ACHN (cell line): ENCODE measurements around the gene MAML1.
"Not testable (repeated sequence)": the region's sequence is repeated elsewhere in the genome, so short reads cannot be mapped to it uniquely, and the experiment has no call there.

Experiments used
- DNase-seq: peaks from one replicate; pipeline ENCODE4 v3.0.0-alpha.2; 2015
- in situ Hi-C: cut with HindIII; loops from 2 replicates; pipeline ENCODE4 v1.10.0; 2017; ENCODE audit warnings: low sequenced_read_pairs, low pct_ligation_motif_present, low pct_unique_long_range_greater_than_20kb

Gene MAML1

GRCh38 chr5:179730852-179731251 lies 1.8 kb upstream of the MAML1 start:
- in situ Hi-C loops = no loop called here
- no peak for DNase-seq

GRCh38 chr5:179731791-179732411 lies 721 bp upstream of the MAML1 start:
- peak; percentile 55 for DNase-seq
- in situ Hi-C loops = no loop called here

GRCh38 chr5:179732918-179733771 lies 523 bp downstream of the MAML1 start:
- peak; percentile 35 for DNase-seq

GRCh38 chr5:179733772-179734126 lies 1.1 kb downstream of the MAML1 start:
- in situ Hi-C loops = no loop called here
- no peak for DNase-seq

More at GRCh38 chr5:179732918-179733771, 523 bp downstream of the MAML1 start:
- in situ Hi-C loops = no loop called here

- in situ Hi-C loops = no loop called here
These were observed 2.0 kb downstream of the MAML1 start for GRCh38 chr5:179734536-179735164.

GRCh38 chr5:179738742-179739141 lies 6.1 kb downstream of the MAML1 start:
- in situ Hi-C loops = no loop called here
- DNase-seq = no peak

More at GRCh38 chr5:179734536-179735164, 2.0 kb downstream of the MAML1 start:
- no peak for DNase-seq

GRCh38 chr5:179744106-179744505 lies 11.5 kb downstream of the MAML1 start:
- in situ Hi-C loops, DNase-seq: not testable (repeated sequence)

- DNase-seq = no peak
- in situ Hi-C loops = no loop called here
These were observed 14.2 kb downstream of the MAML1 start for GRCh38 chr5:179746872-179747271.

- in situ Hi-C loops = no loop called here
- DNase-seq = no peak
These were observed 15.2 kb downstream of the MAML1 start for GRCh38 chr5:179747811-179748210.

GRCh38 chr5:179749857-179750508 lies 17.4 kb downstream of the MAML1 start:
- no peak for DNase-seq
- in situ Hi-C loops = no loop called here

GRCh38 chr5:179753971-179754370 lies 21.3 kb downstream of the MAML1 start:
- DNase-seq = no peak
- in situ Hi-C loops = no loop called here

- in situ Hi-C loops = no loop called here
- no peak for DNase-seq
These were observed 22.4 kb downstream of the MAML1 start for GRCh38 chr5:179755022-179755421.

- DNase-seq = no peak
- in situ Hi-C loops = no loop called here
These were observed 26.3 kb downstream of the MAML1 start for GRCh38 chr5:179758955-179759354.

GRCh38 chr5:179759581-179760551 lies 27.2 kb downstream of the MAML1 start:
- no peak for DNase-seq

GRCh38 chr5:179762079-179762780 lies 29.6 kb downstream of the MAML1 start:
- no peak for DNase-seq
- in situ Hi-C loops = no loop called here

More at GRCh38 chr5:179759581-179760551, 27.2 kb downstream of the MAML1 start:
- in situ Hi-C loops = no loop called here

GRCh38 chr5:179762781-179763176 lies 30.2 kb downstream of the MAML1 start:
- in situ Hi-C loops = no loop called here

GRCh38 chr5:179763215-179763945 lies 30.8 kb downstream of the MAML1 start:
- DNase-seq = peak; percentile 71
- in situ Hi-C loops = no loop called here

More at GRCh38 chr5:179762781-179763176, 30.2 kb downstream of the MAML1 start:
- no peak for DNase-seq
